Retinal pigment epithelial cell (primary cell): ENCODE data around the gene ABRAXAS1.

Experiments used
- DNase-seq: peaks from one replicate; pipeline ENCODE4 v3.0.0-alpha.2; 2010; ENCODE audit warnings: low read depth
- H3K4me3 ChIP-seq: 2 replicates; pipeline ENCODE4 v1.5.1; 2011; ENCODE audit warnings: mild to moderate bottlenecking, low read length, control low read depth, moderate library complexity
- TF ChIP-seq, protein P1 (sequence below): conservative IDR thresholded peaks from 2 replicates; pipeline ENCODE4 v1.5.1; 2011; ENCODE audit warnings: low read depth, low read length, control low read depth, inconsistent platforms

The ABRAXAS1 gene

DNA sequence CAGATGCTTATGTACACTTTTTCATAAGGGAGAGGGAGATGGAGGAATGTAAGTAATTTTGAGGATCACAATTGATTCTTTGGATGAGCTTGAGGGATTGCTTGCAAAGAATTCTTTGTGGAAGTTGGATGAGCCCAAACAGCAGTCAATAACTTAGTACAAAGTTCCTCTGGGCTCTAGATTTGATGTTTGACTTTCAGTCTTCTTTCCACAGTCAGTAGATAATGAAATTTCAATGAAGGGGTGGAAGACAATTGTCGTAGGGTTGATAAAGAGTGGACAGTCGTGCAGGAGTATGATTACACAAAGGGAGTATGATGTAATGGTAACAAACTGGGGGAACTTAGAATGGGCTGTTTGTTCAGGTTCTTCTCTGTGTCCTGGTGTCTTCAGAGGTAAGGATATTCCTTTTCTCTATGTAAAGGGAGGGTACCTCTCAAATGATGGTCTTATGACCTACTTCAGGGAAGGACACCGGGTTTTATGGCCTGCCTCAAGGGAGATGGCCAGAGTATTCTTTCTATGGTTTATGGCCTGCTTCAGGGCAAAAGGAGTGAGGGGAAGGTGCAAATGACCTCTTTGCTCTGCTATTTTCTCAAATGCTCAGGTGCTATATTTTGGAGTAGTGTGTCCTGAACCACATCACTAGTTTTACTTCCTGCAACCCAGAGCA lies 1.7 kb upstream of the ABRAXAS1 start:
- no peak overlapping the region for H3K4me3 ChIP-seq
- DNase-seq: no peak
- TF ChIP-seq, protein P1, sequence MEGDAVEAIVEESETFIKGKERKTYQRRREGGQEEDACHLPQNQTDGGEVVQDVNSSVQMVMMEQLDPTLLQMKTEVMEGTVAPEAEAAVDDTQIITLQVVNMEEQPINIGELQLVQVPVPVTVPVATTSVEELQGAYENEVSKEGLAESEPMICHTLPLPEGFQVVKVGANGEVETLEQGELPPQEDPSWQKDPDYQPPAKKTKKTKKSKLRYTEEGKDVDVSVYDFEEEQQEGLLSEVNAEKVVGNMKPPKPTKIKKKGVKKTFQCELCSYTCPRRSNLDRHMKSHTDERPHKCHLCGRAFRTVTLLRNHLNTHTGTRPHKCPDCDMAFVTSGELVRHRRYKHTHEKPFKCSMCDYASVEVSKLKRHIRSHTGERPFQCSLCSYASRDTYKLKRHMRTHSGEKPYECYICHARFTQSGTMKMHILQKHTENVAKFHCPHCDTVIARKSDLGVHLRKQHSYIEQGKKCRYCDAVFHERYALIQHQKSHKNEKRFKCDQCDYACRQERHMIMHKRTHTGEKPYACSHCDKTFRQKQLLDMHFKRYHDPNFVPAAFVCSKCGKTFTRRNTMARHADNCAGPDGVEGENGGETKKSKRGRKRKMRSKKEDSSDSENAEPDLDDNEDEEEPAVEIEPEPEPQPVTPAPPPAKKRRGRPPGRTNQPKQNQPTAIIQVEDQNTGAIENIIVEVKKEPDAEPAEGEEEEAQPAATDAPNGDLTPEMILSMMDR: no peak

DNA sequence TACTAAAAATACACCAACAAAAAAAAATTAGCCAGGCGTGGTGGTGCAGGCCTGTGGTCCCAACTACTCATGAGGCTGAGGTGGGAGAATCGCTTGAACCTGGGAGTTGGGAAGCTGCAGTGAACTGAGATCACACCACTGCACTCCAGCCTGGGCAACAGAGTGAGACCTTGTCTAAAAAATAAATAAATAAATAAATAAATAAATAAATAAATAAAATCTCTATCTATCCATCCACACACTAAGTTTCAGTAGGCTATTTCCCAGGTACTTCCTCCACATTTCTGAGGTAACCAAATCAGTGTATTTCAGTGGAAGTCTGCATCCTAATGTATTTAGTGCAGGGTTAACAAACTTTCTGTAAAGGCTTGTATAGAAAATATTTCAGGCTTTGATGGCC lies 10.9 kb downstream of the ABRAXAS1 start:
- no peak overlapping the region for H3K4me3 ChIP-seq
- no peak for DNase-seq

DNA sequence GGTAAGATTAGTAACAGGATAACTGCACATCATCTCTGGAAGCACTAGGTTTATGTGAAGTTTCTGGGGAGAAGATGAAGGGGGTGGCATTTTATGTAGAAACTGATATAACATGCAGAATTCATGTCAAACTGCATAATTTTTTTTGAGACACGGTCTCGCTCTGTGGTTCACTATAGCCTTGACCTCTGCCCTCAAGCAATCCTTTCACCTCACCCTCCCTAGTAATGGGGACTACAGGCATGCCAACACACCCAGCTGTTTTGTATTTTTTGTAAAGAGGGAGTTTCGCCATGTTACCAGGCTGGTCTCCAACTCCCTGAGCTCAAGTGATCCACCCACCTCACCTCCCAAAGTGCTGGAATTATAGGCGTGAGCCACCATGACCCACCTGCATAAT lies 11.5 kb downstream of the ABRAXAS1 start:
- no peak overlapping the region for H3K4me3 ChIP-seq
- TF ChIP-seq, protein P1: no peak
- DNase-seq: no peak

More for the DNA sequence above, 10.9 kb downstream of the ABRAXAS1 start:
- TF ChIP-seq, protein P1: no peak

DNA sequence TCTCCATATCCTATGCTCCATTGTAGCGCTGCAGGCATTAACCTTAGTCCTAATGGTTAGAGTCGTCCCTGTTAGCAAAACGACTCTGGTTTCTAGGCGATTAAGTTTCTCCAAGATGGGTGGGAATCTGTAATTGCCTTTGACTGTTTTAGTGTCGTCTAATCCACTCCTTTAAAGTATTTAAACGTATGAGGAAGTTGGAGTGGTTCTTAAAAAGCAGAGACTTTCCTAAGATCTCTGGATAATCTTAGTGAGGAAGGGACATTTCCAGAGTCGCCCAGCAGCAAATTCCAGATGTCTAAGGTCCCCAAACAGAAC lies 28.8 kb downstream of the ABRAXAS1 start:
- TF ChIP-seq, protein P1: no peak
- H3K4me3 ChIP-seq: peak overlapping the region; percentile 84
- DNase-seq: no peak

DNA sequence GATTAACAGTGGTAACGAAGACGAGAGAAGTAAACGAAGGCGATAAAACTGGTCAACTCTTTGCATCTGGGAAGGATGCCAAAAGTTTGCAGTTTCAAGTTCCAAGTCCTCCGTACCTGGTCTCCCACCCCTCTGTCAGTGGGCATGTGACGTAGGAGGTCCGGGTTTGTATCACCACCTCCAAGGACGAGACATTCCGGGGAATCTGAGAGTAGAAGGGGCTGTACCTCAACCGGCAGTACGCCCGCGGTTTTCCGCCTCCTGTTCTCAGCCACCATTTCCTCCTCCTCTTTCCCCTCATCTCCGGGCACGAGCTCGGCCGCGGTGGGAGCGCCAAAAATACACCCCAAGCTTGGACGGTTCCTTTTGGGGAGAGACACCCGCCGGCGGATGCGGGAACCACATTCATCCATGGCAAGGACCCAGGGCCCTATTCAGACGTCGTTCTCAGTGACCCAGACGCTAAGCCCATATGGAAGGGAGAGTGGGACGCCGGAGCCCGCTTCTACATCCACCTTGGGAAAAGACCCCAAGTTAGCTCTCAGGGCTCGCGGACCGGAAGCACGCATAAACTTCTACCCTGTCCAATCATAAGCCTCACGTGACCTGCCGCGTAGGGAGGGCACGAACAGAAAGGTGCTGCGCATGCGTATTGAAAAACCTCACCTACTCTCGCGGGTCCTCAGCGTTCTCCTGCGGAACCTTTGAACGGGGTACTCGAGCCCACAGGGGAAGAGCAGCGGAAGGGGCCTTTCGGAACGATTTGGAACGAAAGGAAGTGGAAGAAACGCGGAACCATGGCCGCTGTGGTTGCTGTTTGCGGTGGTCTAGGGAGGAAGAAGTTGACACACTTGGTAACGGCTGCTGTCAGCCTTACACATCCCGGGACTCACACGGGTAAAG lies 29.4 kb downstream of the ABRAXAS1 start, which contains the start of the genes HELQ and MRPS18C:
HELQ (minus strand) TSS at position 543 of the 903 bp plus-strand sequence; CDS start at position 413, 130 bp downstream.
MRPS18C (plus strand) TSS at position 778 of the 903 bp plus-strand sequence; CDS start at position 798, 20 bp downstream.
- TF ChIP-seq, protein P1: peak; percentile 21
- DNase-seq: peak; percentile 95
- H3K4me3 ChIP-seq: peak within 1 kb of the TSS; percentile 84

GRCh38 chr4:83454686-83455085 lies 30.2 kb downstream of the ABRAXAS1 start:
- peak; percentile 2 for DNase-seq
- H3K4me3 ChIP-seq: peak overlapping the region; percentile 84
- TF ChIP-seq, protein P1: no peak

DNA sequence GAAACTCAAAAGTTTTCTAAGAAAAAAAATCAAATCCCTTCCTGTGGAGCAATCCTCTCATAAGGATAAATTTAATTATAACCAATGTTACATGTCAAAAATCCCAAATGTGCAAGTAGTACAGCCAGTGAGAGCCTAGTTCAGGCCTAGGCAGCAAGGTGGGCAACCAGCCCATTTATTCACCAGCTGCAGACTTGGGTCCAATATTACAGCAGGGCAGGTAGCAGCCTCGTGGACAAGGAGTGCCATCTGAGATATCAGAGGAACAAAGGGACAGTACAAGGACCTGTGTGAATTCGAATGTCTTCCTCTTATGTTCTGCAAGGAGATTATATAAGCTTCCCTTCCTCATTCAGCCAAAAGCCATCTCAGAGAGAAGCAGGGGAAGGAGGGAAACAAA lies 35.9 kb downstream of the ABRAXAS1 start:
- TF ChIP-seq, protein P1: no peak
- DNase-seq: no peak
- H3K4me3 ChIP-seq: no peak overlapping the region
